Effector memory CD8-positive, alpha-beta T cell (primary cell): Measurements from ENCODE around the gene RNF113B.

Source experiments
- ATAC-seq: fragments of 150-1000 bp; cut with Tn5 transposase; replicated peaks from 2 replicates; pipeline ENCODE4 v1.10.0; 2021; ENCODE audit warnings: mild to moderate bottlenecking, moderate library complexity
- DNase-seq, 3 experiments: peaks; one replicate each; pipeline ENCODE4 v3.0.0; 2021
- H3K27ac Mint-ChIP-seq, 2 donors: one replicate each; pipeline ENCODE4 v1.8.0; 2022; ENCODE audit warnings: mild to moderate bottlenecking in 2 of 2, mixed read lengths in 2 of 2, moderate library complexity in 2 of 2
- H3K27me3 Mint-ChIP-seq, 2 donors: one replicate each; pipeline ENCODE4 v1.8.0; 2022; ENCODE audit warnings: mixed read lengths in 2 of 2
- H3K36me3 Mint-ChIP-seq: one replicate; pipeline ENCODE4 v1.8.0; 2022; ENCODE audit warnings: mild to moderate bottlenecking, moderate library complexity, mixed read lengths; ENCODE audit not compliant: insufficient read depth
- H3K4me1 Mint-ChIP-seq, 2 donors: one replicate each; pipeline ENCODE4 v1.8.0; 2022; ENCODE audit warnings: low read depth in 2 of 2, mixed read lengths in 2 of 2
- H3K4me3 Mint-ChIP-seq, 2 donors: one replicate each; pipeline ENCODE4 v1.8.0; 2022; ENCODE audit warnings: mild to moderate bottlenecking in 2 of 2, mixed read lengths in 2 of 2, moderate library complexity in 2 of 2
- H3K9me3 Mint-ChIP-seq, 2 donors: one replicate each; pipeline ENCODE4 v1.8.0; 2022; ENCODE audit warnings: mixed read lengths in 2 of 2

RNF113B gene

GRCh38 chr13:98199480-98199879, 22.4 kb upstream of the RNF113B start:
- ATAC-seq (no peak), DNase-seq (no peak)
- H3K27ac Mint-ChIP-seq, result no peak overlapping the region
- no peak overlapping the region for H3K4me3 Mint-ChIP-seq
- no peaks in the 10 kb centered on the region for H3K36me3 Mint-ChIP-seq
- H3K9me3 Mint-ChIP-seq, result no peaks in the 10 kb centered on the region
- no peaks in the 10 kb centered on the region for H3K4me1 Mint-ChIP-seq
- H3K27me3 Mint-ChIP-seq, result peaks cover 10 to 39% of the 10 kb centered on the region in 2 donors

- peaks cover 10 to 39% of the 10 kb centered on the region in 2 donors for H3K27me3 Mint-ChIP-seq
- H3K9me3 Mint-ChIP-seq, result no peaks in the 10 kb centered on the region
- no peak for ATAC-seq
- H3K4me1 Mint-ChIP-seq, result no peaks in the 10 kb centered on the region
- no peaks in the 10 kb centered on the region for H3K36me3 Mint-ChIP-seq
- no peak overlapping the region for H3K4me3 Mint-ChIP-seq
- DNase-seq, result no peak
- H3K27ac Mint-ChIP-seq, result no peak overlapping the region
Measured at GRCh38 chr13:98198683-98199082, 21.6 kb upstream of the RNF113B start.

GRCh38 chr13:98195054-98195791, 18.2 kb upstream of the RNF113B start:
- no peak for DNase-seq
- no peak overlapping the region for H3K27ac Mint-ChIP-seq
- no peak overlapping the region for H3K4me3 Mint-ChIP-seq
- H3K9me3 Mint-ChIP-seq, result no peaks in the 10 kb centered on the region
- peaks cover 4 to 21% of the 10 kb centered on the region in 2 donors for H3K27me3 Mint-ChIP-seq
- no peak for ATAC-seq
- no peaks in the 10 kb centered on the region for H3K36me3 Mint-ChIP-seq
- no peaks in the 10 kb centered on the region for H3K4me1 Mint-ChIP-seq

GRCh38 chr13:98192008-98192407, 14.9 kb upstream of the RNF113B start:
- no peak for DNase-seq
- Mint-ChIP-seq H3K4me1 (no peaks in the 10 kb centered on the region), H3K4me3 (no peak overlapping the region), H3K36me3 (no peaks in the 10 kb centered on the region), H3K9me3 (no peaks in the 10 kb centered on the region), H3K27ac (no peak overlapping the region), H3K27me3 (peaks cover 4 to 18% of the 10 kb centered on the region in 2 donors)
- no peak for ATAC-seq

GRCh38 chr13:98190889-98191444, 13.9 kb upstream of the RNF113B start:
- peaks cover 10 to 20% of the 10 kb centered on the region in 2 donors for H3K27me3 Mint-ChIP-seq
- no peak overlapping the region for H3K27ac Mint-ChIP-seq
- H3K36me3 Mint-ChIP-seq, result no peaks in the 10 kb centered on the region
- no peaks in the 10 kb centered on the region for H3K9me3 Mint-ChIP-seq
- no peaks in the 10 kb centered on the region for H3K4me1 Mint-ChIP-seq
- ATAC-seq, result no peak
- DNase-seq, result no peak
- no peak overlapping the region for H3K4me3 Mint-ChIP-seq

GRCh38 chr13:98189841-98190505, 12.9 kb upstream of the RNF113B start:
- no peak for ATAC-seq
- Mint-ChIP-seq H3K9me3 (no peaks in the 10 kb centered on the region), H3K36me3 (no peaks in the 10 kb centered on the region), H3K4me3 (no peak overlapping the region), H3K27ac (no peak overlapping the region), H3K4me1 (no peaks in the 10 kb centered on the region), H3K27me3 (peaks cover 6 to 10% of the 10 kb centered on the region in 2 donors)
- DNase-seq, result no peak

GRCh38 chr13:98188544-98189166, 11.6 kb upstream of the RNF113B start:
- no peak overlapping the region for H3K27ac Mint-ChIP-seq
- ATAC-seq, result no peak
- H3K36me3 Mint-ChIP-seq, result no peaks in the 10 kb centered on the region
- no peaks in the 10 kb centered on the region for H3K4me1 Mint-ChIP-seq
- H3K4me3 Mint-ChIP-seq, result no peak overlapping the region
- no peaks in the 10 kb centered on the region for H3K9me3 Mint-ChIP-seq
- DNase-seq, result no peak
- H3K27me3 Mint-ChIP-seq, result peaks cover 6 to 8% of the 10 kb centered on the region in 2 donors

- no peak for ATAC-seq
- Mint-ChIP-seq H3K27me3 (peaks cover 6 to 8% of the 10 kb centered on the region in 2 donors), H3K4me3 (no peak overlapping the region), H3K27ac (no peak overlapping the region), H3K9me3 (no peaks in the 10 kb centered on the region), H3K36me3 (no peaks in the 10 kb centered on the region), H3K4me1 (no peaks in the 10 kb centered on the region)
- DNase-seq, result no peak
Measured at GRCh38 chr13:98187965-98188261, 10.8 kb upstream of the RNF113B start.

- Mint-ChIP-seq H3K9me3 (no peaks in the 10 kb centered on the region), H3K36me3 (no peaks in the 10 kb centered on the region), H3K4me1 (no peaks in the 10 kb centered on the region), H3K27me3 (peaks cover 6 to 8% of the 10 kb centered on the region in 2 donors), H3K4me3 (no peak overlapping the region), H3K27ac (no peak overlapping the region)
- DNase-seq, result no peak
- no peak for ATAC-seq
Measured at GRCh38 chr13:98187155-98187964, 10.3 kb upstream of the RNF113B start.

GRCh38 chr13:98184792-98185191, 7.7 kb upstream of the RNF113B start:
- Mint-ChIP-seq H3K9me3 (no peaks in the 10 kb centered on the region), H3K36me3 (no peaks in the 10 kb centered on the region), H3K4me3 (no peak overlapping the region), H3K4me1 (no peaks in the 10 kb centered on the region), H3K27me3 (peaks cover 8 to 13% of the 10 kb centered on the region in 2 donors), H3K27ac (no peak overlapping the region)
- DNase-seq, result no peak
- no peak for ATAC-seq

- peaks cover 8 to 13% of the 10 kb centered on the region in 2 donors for H3K27me3 Mint-ChIP-seq
- no peaks in the 10 kb centered on the region for H3K36me3 Mint-ChIP-seq
- H3K27ac Mint-ChIP-seq, result no peak overlapping the region
- no peaks in the 10 kb centered on the region for H3K4me1 Mint-ChIP-seq
- DNase-seq (no peak), ATAC-seq (no peak)
- H3K4me3 Mint-ChIP-seq, result no peak overlapping the region
- H3K9me3 Mint-ChIP-seq, result no peaks in the 10 kb centered on the region
Measured at GRCh38 chr13:98182589-98182988, 5.5 kb upstream of the RNF113B start.

- no peak for DNase-seq
- H3K9me3 Mint-ChIP-seq, result no peaks in the 10 kb centered on the region
Measured at GRCh38 chr13:98182153-98182552, 5.1 kb upstream of the RNF113B start.

GRCh38 chr13:98181111-98181815, 4.2 kb upstream of the RNF113B start:
- no peaks in the 10 kb centered on the region for H3K36me3 Mint-ChIP-seq
- no peaks in the 10 kb centered on the region for H3K9me3 Mint-ChIP-seq
- no peaks in the 10 kb centered on the region for H3K4me1 Mint-ChIP-seq
- no peak overlapping the region for H3K27ac Mint-ChIP-seq
- no peak overlapping the region for H3K4me3 Mint-ChIP-seq
- H3K27me3 Mint-ChIP-seq, result peaks cover 0 to 10% of the 10 kb centered on the region in 2 donors
- ATAC-seq (no peak), DNase-seq (no peak)

More at GRCh38 chr13:98182153-98182552, 5.1 kb upstream of the RNF113B start:
- Mint-ChIP-seq H3K36me3 (no peaks in the 10 kb centered on the region), H3K4me3 (no peak overlapping the region), H3K4me1 (no peaks in the 10 kb centered on the region), H3K27me3 (peaks cover 6 to 13% of the 10 kb centered on the region in 2 donors), H3K27ac (no peak overlapping the region)
- ATAC-seq, result no peak
